Skeletal muscle satellite cell (primary cell): Measurements from ENCODE around the gene SLC7A7.
A peak's percentile ranks its signal among the peaks of the same experiment; 100 is the strongest.
"Not testable (repeated sequence)": the region's sequence is repeated elsewhere in the genome, so short reads cannot be mapped to it uniquely, and the experiment has no call there.

Source experiments
- H3K27me3 ChIP-seq: 2 replicates; pipeline ENCODE4 v1.7.0; 2013; ENCODE audit warnings: low read length; ENCODE audit not compliant: control insufficient read depth, insufficient read depth
- H3K36me3 ChIP-seq: 2 replicates; pipeline ENCODE4 v1.7.0; 2013; ENCODE audit warnings: mild to moderate bottlenecking, control low read depth, low read length; ENCODE audit not compliant: insufficient read depth
- H3K4me1 ChIP-seq: 2 replicates; pipeline ENCODE4 v1.7.0; 2013; ENCODE audit warnings: low read length; ENCODE audit not compliant: control insufficient read depth, insufficient read depth
- H3K4me2 ChIP-seq: 2 replicates; pipeline ENCODE4 v1.7.0; 2013; ENCODE audit warnings: mild to moderate bottlenecking, low read length
- H3K4me3 ChIP-seq: 2 replicates; pipeline ENCODE4 v1.7.0; 2013; ENCODE audit warnings: low read length
- H3K9ac ChIP-seq: 2 replicates; pipeline ENCODE4 v1.7.0; 2013; ENCODE audit warnings: mild to moderate bottlenecking, low read depth, low read length, moderate library complexity
- H3K9me3 ChIP-seq: replicated peaks from 2 replicates; pipeline ENCODE4 v1.7.0; 2013; ENCODE audit warnings: mild to moderate bottlenecking, control low read depth, low read length

The SLC7A7 gene

GRCh38 chr14:22829076-22829660 is 13.9 kb upstream of the SLC7A7 start:
- H3K4me1 ChIP-seq: peaks cover 17% of the 10 kb centered on the region
- H3K4me2 ChIP-seq: peak overlapping the region; percentile 86
- peak overlapping the region; percentile 84 for H3K4me3 ChIP-seq
- not testable (repeated sequence) for H3K36me3 ChIP-seq, H3K9me3 ChIP-seq, H3K27me3 ChIP-seq
- H3K9ac ChIP-seq: peak overlapping the region; percentile 88

DNA sequence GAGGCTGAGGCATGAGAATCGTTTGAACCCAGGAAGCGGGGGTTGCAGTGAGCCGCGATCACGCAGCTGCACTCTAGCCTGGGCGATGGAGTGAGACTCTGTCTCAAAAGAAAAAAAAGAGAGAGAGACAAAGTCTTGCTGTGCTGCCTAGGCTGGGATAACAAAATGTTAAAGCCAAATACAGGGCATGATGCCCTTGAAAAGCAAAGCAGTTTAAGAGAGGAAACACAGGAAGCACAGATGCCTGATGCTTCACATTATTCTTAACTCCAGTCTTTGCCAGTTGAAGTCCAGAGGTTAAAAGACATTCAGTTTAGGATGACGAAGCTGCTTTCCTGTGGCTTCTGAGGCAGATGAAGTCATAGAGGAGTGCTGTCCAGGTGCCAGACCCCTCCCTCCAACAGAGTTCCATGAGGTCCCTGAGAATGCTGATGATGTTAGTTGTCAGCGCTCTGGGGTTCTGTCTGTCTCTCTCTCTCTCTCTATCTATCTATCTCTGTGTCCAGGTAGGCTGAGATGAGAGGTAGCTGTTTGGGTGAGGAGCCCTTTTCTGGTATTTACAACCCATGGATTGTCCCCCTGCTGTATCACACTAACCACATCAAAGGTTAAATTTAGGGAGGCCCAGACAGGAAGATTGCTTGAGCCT is 9.6 kb upstream of the SLC7A7 start:
- Histone ChIP-seq H3K4me3 (no peak overlapping the region), H3K4me1 (peaks cover 21% of the 10 kb centered on the region), H3K4me2 (peak overlapping the region; percentile 52), H3K36me3 (no peaks in the 10 kb centered on the region), H3K9ac (peak overlapping the region; percentile 54), H3K9me3 (no peaks in the 10 kb centered on the region), H3K27me3 (no peaks in the 10 kb centered on the region)

DNA sequence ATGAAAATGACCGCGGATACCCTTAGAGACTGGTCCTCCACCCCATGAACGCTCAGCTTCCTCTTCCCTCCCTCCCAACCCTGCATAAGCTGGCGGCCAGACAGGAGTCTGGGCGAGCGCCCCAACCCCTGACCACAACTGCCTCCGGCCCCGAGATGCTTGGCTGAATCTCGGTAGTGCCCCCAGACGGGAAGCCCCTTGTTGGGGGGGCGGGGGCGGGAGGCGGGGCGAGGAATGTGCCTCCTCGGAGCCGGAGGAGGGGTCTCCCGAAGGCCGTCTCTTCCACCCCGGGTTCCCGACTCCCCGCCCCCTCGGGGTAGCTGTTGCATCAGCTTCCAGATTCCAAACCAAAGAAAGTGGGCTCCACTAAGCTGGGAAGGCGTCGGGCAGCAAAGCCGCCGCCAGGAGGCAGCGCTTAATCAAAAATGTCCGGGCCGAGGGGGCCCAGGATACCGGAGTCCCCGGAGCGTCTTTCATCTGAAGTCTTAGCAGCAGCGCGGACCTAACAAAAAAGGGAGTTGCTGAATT is 7.4 kb upstream of the SLC7A7 start:
- Histone ChIP-seq H3K9ac (peak overlapping the region; percentile 53), H3K4me3 (peak overlapping the region; percentile 56), H3K9me3 (no peaks in the 10 kb centered on the region), H3K4me2 (peak overlapping the region; percentile 79), H3K27me3 (no peaks in the 10 kb centered on the region), H3K4me1 (peaks cover 30% of the 10 kb centered on the region), H3K36me3 (no peaks in the 10 kb centered on the region)

DNA sequence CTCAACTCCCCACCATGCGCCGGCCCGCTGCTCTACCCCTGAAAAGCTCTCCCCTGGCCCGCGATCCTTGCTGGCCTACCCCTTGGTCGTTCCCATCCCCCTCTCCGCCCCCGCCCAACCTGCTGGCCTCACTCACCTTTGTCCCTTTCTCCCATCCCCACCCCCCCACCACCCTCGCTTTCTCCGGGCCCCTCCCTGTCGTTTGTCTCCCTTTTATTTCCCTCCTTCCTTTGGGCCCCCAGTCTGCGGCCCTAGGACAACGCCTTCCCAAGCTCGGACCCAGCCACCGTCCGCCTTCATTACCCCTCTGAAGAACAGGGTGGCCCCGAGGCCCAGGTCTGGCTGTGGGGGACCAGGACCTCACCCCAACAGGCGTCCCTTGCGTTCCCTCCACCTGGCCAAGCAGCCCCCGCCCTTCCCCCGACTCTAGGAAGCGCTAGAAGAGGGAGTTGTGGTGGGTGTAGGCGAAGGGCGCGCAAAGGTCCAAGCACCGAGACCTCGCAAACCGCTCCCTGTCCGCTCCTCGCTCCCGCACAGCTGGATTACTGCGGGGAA is 6.9 kb upstream of the SLC7A7 start:
- H3K4me1 ChIP-seq: peaks cover 30% of the 10 kb centered on the region
- peak overlapping the region; percentile 79 for H3K4me2 ChIP-seq
- peak overlapping the region; percentile 56 for H3K4me3 ChIP-seq
- no peaks in the 10 kb centered on the region for H3K9me3 ChIP-seq
- no peaks in the 10 kb centered on the region for H3K36me3 ChIP-seq
- H3K27me3 ChIP-seq: no peaks in the 10 kb centered on the region
- peak overlapping the region; percentile 53 for H3K9ac ChIP-seq

DNA sequence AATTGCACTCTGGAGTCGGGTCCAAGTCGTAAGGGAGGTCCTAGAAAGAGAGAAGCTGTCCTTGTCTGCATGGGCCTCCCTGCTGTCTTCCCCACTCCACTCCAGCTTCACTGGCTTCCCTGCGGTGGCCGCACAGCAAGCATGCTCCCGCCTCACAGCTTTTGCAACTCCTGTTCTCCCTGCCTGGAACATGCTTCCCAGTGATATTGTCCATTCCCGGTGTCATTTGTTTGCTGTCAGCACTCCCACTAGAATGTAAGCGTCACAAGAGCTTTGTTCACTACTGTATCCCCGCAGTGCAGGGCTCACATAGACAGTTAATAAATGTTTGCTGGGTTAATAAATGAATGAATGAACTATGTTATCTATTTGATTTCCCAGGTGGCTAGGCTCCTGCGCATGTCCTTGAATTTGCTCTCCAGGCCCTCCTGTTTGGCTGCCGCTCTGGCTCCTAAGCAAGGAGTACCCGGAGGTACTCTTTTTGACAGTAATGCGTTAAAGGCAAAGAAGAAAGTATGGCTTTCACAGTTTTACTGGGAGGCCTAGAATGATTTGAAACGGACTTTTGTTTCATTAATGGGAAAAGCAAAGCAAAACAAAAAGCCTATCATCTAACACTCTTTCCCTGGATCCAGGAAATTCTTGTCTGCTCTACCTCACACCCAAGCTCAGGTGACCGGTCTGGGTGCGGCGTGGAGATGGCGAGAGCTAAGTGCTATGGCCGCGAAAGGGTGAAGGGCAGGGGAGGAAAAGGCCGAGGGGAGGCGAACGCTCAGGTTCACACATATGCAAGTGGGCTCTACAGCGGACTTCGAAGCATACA is 6.2 kb upstream of the SLC7A7 start:
- Histone ChIP-seq H3K36me3 (no peaks in the 10 kb centered on the region), H3K4me3 (no peak overlapping the region), H3K4me1 (peaks cover 30% of the 10 kb centered on the region), H3K9ac (no peak overlapping the region), H3K27me3 (no peaks in the 10 kb centered on the region), H3K9me3 (no peaks in the 10 kb centered on the region), H3K4me2 (no peak overlapping the region)

DNA sequence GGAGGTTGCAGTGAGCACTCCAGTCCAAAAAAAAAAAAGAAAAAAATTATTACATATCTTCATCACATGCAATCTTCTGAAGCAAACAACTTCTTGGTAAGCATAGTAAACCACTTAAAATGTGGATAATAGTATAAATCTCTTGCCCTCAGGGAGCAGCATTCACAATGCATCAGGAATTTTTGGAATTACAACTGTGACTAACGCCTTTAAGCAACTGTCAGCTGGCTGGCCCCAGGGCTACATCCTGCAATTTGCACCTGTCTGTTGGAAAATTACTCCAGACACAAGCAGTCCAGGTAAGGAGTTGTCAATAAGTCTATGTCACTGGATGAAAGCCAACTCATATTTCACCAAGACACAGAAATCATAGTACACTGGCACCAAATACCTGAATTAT is 5.5 kb upstream of the SLC7A7 start:
- no peak overlapping the region for H3K4me3 ChIP-seq
- H3K9me3 ChIP-seq: no peaks in the 10 kb centered on the region
- H3K4me1 ChIP-seq: peaks cover 31% of the 10 kb centered on the region
- no peak overlapping the region for H3K4me2 ChIP-seq
- H3K36me3 ChIP-seq: no peaks in the 10 kb centered on the region
- no peaks in the 10 kb centered on the region for H3K27me3 ChIP-seq
- no peak overlapping the region for H3K9ac ChIP-seq

DNA sequence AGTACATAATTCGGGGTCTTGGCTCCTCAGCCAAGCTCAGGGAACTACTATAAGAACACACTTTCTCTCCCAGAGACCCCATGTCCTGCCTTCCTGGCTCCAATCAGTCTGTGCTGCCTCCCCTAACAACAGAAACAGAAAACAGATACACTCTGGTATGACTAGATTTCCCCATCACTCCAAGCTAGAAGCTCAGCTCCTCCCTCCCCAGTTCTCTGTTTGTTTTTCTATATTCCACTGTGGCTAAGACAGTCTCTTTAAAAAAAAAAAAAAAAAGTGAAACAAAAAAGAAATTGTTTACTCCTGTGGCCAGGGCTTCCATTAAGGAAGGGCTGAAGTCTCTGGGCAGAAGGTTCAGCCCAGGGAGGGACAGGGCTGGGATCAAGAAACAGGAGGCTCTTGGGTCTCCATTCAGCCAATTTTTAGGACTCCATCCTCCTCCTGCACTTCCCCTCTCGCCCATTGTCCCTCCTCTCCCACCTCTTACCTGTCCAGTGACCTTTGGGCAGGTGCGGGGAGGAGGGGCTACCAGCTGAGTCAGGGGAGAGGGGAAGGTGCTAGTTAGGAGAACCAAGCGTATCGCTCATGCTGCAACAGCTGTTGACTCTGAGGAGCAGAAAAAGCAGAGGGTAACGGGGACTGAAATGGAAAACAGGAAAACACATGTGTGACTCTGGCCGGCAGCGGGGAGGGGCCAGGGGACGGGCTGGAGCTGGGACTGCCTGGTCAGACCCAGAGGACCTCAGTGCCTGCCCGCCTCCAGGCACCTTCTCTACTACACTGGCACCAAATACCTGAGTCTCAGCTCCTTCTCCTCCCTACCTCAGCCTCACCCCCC is 4.1 kb upstream of the SLC7A7 start:
- Histone ChIP-seq H3K27me3 (no peaks in the 10 kb centered on the region), H3K9me3 (no peaks in the 10 kb centered on the region), H3K4me3 (peak overlapping the region; percentile 34), H3K36me3 (no peaks in the 10 kb centered on the region), H3K9ac (peak overlapping the region; percentile 43), H3K4me2 (peak overlapping the region; percentile 60), H3K4me1 (peaks cover 30% of the 10 kb centered on the region)

DNA sequence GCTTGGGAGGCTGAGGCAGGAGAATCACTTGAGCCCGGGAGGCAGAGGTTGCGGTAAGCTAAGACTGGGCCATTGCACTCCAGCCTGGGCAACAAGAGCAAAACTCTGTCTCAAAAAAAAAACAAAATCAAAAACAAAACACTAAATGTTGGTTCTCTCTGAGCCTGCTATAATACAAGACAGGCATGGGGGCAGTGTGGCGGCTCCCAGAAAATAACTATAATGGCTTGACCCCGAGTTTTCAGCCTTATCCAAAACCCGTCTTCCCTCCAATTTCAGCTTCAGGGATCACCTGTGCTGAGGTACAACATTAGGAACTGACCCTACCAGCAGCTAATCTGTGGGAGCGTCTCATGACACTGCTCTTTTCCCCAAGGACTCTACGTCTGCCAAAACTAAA is 862 bp downstream of the SLC7A7 start:
- Histone ChIP-seq H3K36me3 (no peaks in the 10 kb centered on the region), H3K27me3 (no peaks in the 10 kb centered on the region), H3K4me1 (peaks cover 13% of the 10 kb centered on the region), H3K4me2 (no peak overlapping the region), H3K9me3 (no peaks in the 10 kb centered on the region), H3K9ac (no peak overlapping the region), H3K4me3 (no peak overlapping the region)

GRCh38 chr14:22813145-22813544 is 2.1 kb downstream of the SLC7A7 start:
- Histone ChIP-seq H3K9ac (no peak overlapping the region), H3K4me1 (peaks cover 8% of the 10 kb centered on the region), H3K36me3 (no peaks in the 10 kb centered on the region), H3K4me3 (no peak overlapping the region), H3K4me2 (no peak overlapping the region), H3K27me3 (no peaks in the 10 kb centered on the region), H3K9me3 (no peaks in the 10 kb centered on the region)

- Histone ChIP-seq H3K4me1 (peaks cover 8% of the 10 kb centered on the region), H3K9ac (no peak overlapping the region), H3K27me3 (no peaks in the 10 kb centered on the region)
Measured at GRCh38 chr14:22812744-22813143, 2.5 kb downstream of the SLC7A7 start.

DNA sequence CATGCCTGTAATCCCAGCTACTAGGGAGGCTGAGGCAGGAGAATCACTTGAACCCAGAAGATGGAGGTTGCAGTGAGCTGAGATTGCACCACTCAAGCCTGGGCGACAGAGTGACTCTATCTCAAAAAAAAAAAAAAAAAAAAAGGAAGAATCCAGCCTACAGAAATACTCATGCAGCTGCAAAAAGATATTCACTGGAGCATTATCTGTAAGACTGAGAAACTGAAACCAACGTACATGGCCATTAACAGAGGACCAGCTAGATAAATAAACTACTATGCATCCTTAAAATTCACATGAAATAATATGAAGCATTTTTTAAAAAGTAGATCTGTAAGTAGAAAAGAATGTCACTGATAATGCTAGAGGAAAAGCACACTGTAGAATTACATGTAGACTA is 3.5 kb downstream of the SLC7A7 start:
- Histone ChIP-seq H3K4me1 (peaks cover 8% of the 10 kb centered on the region), H3K4me2 (no peak overlapping the region), H3K36me3 (no peaks in the 10 kb centered on the region), H3K9ac (no peak overlapping the region), H3K27me3 (no peaks in the 10 kb centered on the region), H3K9me3 (no peaks in the 10 kb centered on the region), H3K4me3 (no peak overlapping the region)

More at GRCh38 chr14:22812744-22813143, 2.5 kb downstream of the SLC7A7 start:
- no peaks in the 10 kb centered on the region for H3K9me3 ChIP-seq
- no peak overlapping the region for H3K4me3 ChIP-seq
- H3K36me3 ChIP-seq: no peaks in the 10 kb centered on the region
- H3K4me2 ChIP-seq: no peak overlapping the region
